Activated naive CD4-positive, alpha-beta T cell treated with Interleukin-2 at 50 U/mL for 16 hours (primary cell): ENCODE measurements around the gene TBC1D1.

Experiments
- DNase-seq: peaks from one replicate; pipeline ENCODE4 v3.0.0-alpha.2; 2020

TBC1D1 gene

DNA sequence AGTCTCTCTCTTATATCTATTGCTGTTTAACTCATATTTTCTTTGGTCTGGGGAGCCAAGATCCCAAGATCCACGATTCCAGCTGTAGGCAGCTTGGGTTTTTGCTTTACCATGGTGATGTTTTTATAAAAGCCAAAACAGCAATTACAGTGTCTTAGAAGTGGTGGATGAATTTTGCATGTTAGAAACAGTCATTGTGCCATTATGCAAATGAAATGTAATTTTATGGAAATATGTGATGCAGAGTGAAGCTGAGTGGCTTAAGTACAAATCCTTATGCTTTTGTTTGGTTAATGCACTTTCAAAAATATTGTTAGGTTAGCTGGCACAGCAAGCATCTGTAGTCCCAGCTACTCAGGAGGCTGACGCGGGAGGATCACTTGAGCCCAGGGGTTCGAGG, 36.5 kb downstream of the TBC1D1 start:
- DNase-seq, result no peak

DNA sequence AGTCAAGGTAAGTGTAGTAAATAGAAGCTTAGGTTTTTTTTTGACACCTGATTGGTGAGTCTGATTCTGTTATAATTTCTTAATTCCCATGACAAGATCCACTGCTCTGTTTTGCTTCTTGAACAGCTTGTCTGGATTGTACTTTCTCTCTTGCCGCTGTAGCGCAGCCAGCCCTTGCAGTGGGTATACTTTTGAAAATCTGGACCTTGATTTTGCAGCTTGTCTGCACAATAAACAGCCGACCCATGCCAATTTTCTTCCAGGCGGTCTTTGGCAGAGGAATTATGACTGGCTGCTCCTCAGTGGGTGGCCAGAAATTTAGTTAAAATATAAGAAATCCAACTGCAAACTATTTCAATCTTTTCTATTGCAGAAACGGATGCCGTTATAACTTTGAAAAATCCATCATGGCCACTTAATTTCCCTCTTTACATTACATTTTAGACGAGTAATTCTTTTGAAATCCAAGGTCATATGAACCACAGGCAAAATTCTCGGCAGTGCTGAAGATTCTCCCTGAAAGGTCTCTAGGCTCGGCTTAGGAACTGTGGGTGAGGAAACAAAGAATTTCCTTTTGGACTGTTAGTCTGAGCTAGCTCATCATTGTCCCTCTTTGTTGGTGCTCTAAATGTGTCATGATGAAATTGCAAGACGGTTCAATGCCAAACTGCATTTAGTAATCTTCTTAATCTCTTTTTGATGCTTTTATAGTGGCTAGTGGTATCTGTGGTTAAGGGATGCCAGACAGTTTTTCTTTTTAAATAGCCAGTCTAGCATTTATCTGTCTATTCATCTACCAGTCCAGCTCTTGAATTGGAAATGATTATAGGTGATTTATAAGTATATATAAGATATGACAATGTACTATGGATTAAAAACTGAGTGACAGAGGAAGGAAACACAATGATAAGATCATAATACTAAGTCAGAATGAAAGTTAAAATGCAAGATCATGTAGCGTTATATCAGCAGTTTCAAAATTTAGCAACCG, 37.8 kb downstream of the TBC1D1 start:
- no peak for DNase-seq

DNA sequence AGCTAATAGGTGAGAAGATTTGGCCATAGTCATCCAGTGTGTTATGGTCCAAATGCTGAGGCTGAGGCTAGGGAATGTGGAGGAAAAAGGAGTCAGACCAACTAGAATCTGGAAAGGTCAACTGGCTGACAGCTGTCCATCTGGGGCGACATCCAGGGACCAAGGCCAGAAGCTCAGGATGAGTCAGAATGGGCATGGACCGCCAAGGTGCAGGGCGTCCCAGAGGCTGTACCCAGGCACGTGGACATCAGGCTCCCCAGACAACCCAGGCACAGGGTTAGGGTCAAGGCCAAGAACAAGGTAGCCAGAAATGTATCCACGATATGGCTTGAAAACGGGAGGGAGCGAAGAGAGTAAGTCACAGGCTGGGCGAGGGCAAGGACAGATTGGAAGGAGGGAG, 43.2 kb downstream of the TBC1D1 start:
- DNase-seq, result no peak

DNA sequence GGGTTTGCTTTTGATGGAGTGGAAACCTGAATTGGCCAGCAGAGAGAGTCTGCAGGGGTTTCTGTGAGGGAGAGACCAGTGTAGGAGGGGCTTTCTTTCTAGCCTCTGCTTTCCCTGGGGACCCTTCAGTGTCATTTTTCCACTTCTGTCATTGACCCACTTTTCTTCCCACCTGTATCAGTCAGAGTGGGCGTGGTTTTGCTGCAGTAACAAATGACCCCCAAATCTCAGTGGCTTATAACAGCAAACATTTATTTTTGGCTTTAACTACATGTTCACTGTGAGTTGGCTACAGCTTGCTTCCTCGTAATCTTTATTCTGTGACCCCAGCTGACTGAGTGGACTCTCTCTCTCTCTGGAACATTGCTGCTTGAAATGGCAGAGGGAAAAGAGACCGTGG, 43.7 kb downstream of the TBC1D1 start:
- DNase-seq, result no peak

DNA sequence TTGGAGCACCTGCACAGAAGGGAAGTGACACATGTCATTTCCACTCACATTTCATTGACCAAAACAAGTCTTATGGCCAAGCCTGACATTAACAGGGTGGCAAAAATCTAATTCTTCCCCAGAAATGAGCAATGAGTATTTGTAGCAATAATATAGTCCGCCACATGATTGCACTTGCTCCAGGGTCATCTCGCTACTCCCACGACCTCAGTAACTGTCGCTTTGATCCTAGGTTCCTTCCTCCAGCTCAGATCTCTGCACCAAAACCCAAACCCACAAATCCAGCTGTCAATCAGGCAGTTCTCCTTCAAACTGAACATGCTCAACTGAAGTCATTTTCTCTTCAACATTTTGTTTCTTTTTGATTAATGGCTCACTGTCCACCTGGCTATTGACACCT, 44.1 kb downstream of the TBC1D1 start:
- no peak for DNase-seq

DNA sequence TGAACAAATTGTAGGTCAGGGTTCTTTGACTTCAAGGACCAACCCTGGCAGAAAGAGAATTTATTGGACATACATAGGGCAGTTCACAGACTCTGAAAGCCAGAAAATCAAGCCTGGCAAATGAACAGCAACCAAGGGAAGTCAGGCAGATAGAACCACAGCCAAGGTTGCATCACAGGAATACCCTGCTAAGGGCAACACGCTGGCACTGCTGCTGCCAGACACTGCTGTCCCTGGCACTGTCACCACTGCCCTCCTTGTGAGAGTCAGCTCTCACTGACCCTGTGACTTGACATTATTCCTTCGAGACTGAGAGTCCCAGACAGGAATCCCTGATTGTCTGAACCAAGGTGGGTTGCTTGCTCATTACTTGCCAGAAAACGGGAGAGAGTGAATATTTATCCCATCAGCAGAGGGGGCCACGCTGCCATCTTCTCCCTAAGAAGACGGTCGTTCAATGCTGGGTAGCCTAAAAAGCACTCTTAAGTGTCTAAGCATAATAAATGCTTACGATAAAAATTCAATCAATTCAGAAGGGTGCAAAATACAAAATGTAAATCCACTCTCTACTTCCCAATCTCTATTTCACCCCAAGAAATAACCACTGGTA, 46.1 kb downstream of the TBC1D1 start:
- no peak for DNase-seq

DNA sequence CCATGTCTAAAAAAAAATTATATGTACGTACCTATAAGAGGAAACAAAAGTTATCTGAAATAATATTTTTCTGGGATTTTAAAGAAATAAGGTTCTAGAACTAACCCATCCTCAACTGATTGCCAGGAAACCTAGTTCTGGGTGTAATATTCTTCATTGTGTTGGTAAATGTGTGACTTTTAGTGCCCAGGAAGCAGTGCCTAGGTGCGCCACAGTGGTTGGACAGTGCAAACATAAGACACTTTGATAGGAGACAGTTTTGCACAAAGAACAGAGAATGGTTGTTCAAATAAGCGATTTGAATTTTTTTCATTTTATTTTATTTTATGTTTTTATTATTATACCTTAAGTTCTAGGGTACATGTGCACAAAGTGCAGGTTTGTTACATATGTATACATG, 47.3 kb downstream of the TBC1D1 start:
- no peak for DNase-seq

DNA sequence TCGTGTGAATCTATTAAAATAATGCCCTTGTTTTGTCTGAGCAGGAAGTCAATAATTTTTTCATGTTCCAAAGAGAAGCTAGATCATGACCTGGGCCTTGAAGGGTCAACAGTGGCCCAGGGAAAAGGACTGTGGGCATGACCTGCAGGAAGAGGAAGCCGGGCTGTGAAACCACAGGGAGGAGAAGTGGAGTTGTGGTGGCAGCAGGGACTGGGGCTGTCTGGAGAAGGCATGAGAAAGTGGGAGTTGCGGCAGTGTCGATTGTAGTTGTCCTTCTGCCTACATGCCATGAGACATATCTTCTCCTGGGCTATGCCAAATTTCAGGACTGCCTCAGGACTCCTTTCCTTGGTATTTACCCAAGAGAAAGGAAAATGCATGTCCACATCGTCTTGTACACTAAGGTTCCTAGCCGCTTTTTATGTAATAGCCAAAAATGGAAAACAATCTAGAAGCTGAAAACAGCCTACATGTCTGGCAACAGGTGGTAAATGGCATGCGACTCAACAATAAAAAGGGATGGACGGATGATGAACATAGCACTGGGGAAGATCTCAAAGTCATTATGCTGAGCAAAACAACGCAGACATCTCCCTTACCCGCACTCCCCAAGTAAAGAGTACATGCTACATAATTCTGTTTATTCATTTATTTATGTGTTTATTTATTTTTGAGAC, 55.8 kb downstream of the TBC1D1 start:
- DNase-seq, result no peak

DNA sequence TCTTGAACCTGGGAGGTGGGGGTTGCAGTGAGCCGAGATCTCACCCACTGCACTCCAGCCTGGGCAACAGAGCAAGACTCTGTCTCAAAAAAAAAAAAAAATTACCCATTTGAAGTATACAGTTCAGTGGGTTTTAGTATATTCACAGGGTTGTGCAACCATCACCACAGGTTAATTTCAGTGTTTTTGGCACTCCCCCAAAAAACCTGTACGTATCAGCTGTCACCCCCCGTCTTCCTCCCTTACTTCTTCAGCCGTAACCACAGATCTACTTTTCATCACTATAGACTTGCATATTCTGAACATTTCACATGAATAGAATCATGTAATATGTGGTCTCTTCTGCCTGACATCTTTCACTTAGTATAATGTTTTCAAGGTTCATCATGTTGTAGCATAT, 57.7 kb downstream of the TBC1D1 start:
- DNase-seq, result no peak

DNA sequence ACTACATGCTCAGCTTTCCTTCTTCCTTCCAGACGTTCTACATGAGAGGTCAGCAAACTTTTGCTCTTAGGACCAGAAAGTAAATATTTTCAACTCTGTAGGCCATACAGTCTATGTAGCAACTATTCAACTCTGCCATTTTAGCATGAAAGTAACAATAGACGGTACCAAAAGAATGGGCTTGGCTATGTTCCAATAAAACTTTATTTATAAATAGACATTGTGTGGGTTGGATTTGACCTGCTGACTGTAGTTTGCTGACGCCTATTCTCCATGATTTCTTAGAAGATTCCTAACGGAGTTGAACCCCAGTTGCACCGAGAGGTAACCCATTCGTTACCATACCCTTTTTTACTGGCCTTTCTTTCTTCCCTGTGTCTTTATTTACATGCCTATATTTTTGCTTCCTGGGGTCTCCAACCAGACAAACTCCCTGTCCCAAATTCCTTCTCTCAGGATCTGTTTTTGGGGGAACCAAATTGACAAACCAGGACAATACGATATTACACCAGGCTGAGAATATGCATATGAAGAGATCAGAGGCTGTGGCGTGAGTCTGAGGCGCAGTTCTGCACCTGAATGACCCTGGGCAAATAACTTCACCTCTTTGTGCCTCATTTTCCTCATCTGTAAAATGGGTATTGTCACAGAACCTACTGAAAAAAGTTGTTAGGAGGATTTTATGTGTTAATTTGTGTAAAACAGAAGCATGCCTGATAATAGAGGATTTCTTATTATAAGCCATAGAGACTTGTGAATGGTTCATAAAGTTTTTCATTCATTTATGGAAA, 58.9 kb downstream of the TBC1D1 start:
- DNase-seq, result no peak

DNA sequence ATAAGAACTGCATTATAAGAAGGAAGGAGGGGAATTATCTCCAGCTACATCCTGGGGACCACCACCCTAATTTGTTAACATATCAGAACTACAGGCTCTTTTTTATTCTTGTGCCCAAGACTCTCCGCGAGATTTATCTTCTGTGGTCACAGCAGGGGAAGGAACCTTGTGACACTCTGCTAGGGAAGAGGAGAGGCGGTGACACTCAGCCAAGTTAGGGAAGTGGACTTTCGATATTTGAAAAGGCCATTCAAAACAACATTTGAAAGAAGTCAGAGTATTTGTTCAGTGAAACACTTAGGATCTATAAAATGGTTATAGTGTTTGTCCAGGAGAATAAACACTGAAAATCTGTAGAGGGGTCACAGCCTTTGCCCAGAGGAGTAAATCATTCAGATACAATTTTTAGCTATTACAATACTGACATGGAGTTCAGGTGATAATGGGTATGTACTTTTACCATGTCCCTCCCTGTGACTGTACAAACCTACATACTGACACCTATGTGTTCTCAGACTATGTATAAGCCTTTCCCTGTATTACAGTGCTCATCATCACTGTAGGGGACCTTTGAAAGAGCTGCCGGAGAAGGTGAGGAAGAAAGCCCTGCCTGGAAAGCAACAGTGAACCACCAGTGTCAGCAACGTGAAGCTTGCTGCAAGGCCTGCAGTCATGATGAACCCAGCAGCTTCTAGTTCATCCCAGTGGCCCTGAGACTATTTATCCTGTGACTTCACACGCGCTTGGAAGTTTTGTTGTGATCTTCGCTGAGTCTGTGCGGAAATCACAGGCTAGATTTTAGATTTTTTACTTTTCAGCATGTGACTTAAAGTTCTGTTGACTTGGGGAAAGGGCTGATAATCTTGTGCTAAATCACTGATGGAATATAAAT, 60.8 kb downstream of the TBC1D1 start:
- no peak for DNase-seq

DNA sequence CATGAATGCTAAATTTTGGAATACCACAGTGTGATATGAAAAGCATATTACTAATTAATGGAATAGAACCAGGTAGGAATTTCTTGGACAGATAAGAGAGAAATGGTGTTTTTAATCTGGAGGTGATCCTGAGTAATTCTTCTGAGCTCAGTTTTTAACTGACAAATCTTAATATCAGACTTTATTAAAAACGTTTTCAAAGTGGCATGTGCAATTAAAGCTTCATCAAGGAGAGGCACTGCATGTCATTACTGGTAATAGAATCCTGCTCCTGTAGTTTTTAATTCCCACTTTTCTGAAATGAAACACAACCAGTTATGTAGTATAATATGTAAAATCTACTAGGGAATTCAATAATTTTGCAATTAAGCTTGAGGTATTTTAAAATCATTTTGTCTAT, 62.3 kb downstream of the TBC1D1 start:
- no peak for DNase-seq

DNA sequence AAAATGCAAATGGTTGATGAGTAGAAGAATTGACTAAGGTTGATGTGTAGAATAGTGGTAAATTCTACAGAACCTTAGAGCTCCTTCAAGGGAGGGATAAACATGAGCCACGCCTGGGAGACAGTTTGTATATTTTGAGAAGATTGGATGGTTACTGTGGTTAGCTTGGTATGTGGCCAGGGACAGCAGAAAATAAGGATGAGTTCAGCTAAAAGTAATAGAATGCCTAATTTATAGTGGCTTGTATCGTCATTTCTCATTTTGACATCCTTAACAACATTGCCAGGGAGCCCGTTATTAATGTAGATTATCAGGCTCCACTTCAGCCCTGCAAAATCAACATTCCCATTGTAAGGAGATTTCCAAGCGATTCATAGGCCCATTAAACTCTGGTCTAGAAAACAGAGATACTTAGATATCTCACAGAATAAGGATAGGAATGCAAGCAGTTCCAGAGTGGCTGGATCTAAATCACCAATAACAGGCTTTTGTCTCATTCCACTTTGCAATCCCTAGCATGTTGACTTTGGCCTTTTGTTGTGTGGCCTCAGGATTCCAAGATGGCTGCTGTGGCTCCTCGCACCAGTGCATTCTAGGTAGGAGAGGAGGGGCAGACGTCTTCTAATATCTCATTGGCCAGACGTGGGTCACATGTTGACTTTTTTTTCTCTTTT, 62.9 kb downstream of the TBC1D1 start:
- no peak for DNase-seq

DNA sequence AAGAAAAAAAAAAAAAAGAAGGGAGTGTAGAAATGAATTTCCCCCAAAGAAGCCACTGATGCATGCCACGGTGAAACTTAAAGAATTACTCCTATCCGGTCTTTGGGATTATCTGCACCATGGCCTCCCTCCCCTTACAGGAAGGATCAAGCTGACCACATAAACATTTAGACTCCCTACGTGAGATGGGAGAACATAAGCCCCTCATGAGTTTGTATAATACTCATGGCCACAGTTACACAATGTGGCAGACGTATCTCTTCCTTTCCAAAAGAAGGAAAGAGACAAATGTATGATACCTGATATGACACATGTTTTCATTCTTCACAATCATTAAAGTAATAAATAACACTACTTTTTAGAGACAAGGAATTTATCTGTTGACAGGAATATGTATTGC, 66.1 kb downstream of the TBC1D1 start:
- no peak for DNase-seq

DNA sequence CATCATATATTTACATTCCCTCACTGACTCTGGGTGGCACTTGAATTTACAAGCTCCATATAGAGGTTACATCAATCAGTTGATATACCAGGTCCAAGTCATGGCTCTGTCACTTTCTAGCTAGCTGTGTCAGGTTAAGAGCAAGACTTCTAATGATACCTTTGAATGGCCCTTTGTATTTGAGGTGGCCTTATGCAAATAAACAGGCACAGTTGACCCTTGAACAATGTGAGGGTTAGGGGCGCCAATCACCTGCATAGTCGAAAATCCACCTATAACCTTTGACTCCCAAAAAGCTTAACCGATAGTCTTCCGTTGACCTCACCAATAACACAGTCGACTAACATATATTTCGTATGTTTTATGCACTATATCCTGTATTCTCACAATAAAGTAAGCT, 68.0 kb downstream of the TBC1D1 start:
- DNase-seq, result no peak

DNA sequence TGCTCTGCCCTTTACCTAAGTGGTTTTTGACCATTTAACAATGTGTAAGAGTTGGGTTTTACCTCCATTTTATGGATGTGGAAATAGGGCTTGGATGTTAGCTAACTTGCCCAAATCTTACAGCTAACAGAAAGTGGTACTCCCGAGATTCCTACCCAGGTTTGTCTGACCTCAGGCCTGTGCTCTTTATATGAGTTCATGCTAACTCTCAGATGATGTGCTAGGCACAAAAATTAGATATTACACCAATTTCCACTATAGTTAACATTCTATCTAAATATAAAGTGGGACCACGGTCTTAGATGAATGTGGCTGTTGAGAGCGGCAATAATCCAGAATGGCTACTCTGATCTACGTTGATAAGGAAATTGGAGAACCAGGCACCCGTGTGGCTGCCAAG, 69.2 kb downstream of the TBC1D1 start, which contains the start of gene PTTG2:
TSS of gene PTTG2 (plus strand) at position 301 of the 400 bp plus-strand sequence. CDS start at position 338, 37 bp downstream.
- DNase-seq, result no peak

DNA sequence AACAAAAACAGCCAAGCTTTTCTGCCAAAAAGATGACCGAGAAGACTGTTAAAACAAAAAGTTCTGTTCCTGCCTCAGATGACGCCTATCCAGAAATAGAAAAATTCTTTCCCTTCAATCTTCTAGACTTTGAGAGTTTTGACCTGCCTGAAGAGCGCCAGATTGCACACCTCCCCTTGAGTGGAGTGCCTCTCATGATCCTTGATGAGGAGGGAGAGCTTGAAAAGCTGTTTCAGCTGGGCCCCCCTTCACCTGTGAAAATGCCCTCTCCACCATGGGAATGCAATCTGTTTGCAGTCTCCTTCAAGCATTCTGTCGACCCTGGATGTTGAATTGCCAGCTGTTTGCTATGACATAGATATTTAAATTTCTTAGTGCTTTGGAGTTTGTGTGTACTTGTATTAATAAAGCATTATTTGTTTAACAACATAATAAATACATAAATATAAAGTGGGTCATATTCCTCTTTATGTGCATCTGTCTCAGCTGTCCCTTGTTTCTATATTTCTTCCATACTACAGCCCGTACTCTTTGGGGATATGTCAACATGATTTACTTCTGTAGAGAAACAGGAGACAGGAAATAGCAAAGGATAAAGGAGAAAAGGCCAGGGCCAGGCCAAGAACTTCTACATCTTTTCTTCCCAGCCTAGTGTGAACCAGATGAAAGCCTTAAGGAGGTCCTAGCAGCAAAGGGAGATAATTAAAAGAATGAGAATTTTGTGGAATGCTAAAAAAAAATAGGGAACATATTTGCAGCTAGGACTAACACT, 70.0 kb downstream of the TBC1D1 start:
- no peak for DNase-seq

DNA sequence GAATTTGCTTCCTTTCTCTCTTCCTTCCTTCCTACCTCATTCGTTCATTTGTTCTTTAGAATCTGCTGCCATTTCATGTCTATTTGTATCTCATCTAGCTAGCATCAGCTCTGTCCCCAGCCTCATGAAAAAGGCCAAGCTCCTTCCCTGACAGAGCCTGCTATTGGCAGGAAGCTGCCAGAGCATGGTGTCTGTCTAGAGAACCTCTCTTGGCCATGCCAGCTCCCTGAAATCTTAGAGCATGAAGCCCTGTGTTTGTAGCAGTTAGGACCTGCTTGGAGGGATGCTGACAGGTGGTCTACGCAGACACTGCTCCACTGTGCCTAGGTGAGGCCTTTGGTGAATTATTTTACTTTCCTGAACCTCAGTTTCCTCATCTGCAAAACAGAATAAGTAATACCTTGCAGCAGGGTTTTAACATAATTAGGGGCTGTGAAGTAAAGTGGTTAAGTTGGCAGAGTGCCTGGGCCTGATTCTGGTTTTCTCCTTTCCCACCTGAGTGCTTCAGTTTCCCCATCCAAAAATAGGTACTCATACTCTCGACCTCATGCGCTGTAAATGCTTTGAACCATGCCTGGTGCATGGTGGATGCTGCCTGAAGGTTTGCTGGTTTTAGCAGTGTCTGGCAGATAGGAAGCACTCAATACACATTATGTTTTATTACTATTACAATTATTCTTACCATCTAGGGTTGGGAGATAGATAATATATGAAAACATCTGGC, 74.0 kb downstream of the TBC1D1 start:
- no peak for DNase-seq

DNA sequence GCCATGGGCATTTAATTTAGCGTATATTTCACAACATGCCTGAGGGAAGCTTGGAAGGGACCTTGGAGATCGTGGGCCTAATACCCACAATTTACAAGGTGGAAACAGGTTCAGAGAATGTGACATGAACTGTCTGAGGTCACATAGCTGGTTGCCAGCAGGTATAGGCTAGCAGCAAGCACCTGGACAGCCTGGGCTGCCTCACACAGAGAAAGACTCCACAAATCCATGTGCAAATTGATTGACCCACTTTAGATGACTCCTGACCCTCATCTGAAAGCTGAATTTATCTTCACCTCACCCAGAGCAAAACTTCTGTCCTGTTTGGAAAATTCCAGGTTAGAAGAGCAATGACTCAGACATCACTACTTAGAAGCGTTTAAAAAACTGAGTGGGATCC, 75.2 kb downstream of the TBC1D1 start:
- DNase-seq, result no peak

DNA sequence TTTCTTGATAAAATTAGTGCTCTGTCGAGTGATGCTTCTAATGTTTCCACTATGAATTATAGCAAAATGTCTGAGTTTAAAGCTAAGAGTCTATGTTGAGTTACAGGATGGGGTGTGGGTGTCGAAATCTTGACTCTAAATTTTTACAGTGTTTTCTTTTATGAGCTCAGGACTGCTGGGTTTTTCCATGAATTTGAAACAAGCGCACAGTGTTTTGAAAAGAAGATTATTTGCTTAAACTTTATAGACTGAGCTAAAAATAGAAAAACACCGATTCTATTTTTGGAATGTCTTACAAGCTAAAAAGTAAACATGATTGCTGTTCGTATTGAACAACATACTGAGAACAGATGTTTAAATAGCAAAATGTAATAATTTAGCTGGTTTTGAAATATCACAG, 76.9 kb downstream of the TBC1D1 start:
- DNase-seq, result no peak
